RWPE2 (cell line): ENCODE measurements around the gene MSH2.
A peak's percentile ranks its signal among the peaks of the same experiment; 100 is the strongest.
"Not testable (repeated sequence)": the region's sequence is repeated elsewhere in the genome, so short reads cannot be mapped to it uniquely, and the experiment has no call there.

Experiments used
- ATAC-seq: fragments of 200-7000 bp; cut with Tn5 transposase; 3 replicates; pipeline ENCODE4 v1.9.1; 2021; ENCODE audit warnings: low read depth
- DNase-seq: peaks from one replicate; pipeline ENCODE4 v3.0.0-alpha.2; 2020; ENCODE audit warnings: low spot score
- H3K27ac ChIP-seq: fragments of 450-650 bp; 2 replicates; pipeline ENCODE4 v1.5.1; 2017; ENCODE audit warnings: mild to moderate bottlenecking; ENCODE audit not compliant: poor library complexity, severe bottlenecking
- H3K27me3 ChIP-seq: fragments of 250-450 bp; sonication (Bioruptor Pico); 2 replicates; pipeline ENCODE4 v1.5.1; 2021; ENCODE audit warnings: mild to moderate bottlenecking, moderate library complexity; ENCODE audit not compliant: insufficient read depth, poor library complexity, severe bottlenecking
- H3K36me3 ChIP-seq: fragments of 250-450 bp; sonication (Bioruptor Pico); 2 replicates; pipeline ENCODE4 v1.5.1; 2020; ENCODE audit warnings: low read depth, mild to moderate bottlenecking, moderate library complexity
- H3K4me1 ChIP-seq: fragments of 250-450 bp; sonication (Bioruptor Pico); 2 replicates; pipeline ENCODE4 v1.5.1; 2021; ENCODE audit warnings: mild to moderate bottlenecking, moderate library complexity; ENCODE audit not compliant: insufficient read depth, poor library complexity, severe bottlenecking
- H3K4me3 ChIP-seq: fragments of 250-450 bp; sonication (Bioruptor Pico); 2 replicates; pipeline ENCODE4 v1.5.1; 2021; ENCODE audit warnings: mild to moderate bottlenecking, moderate library complexity; ENCODE audit not compliant: severe bottlenecking
- H3K9me3 ChIP-seq: fragments of 250-450 bp; sonication (Bioruptor Pico); 2 replicates; pipeline ENCODE4 v1.5.1; 2021; ENCODE audit warnings: mild to moderate bottlenecking, moderate library complexity; ENCODE audit not compliant: severe bottlenecking
- TF ChIP-seq, protein P1 (sequence below): fragments of 450-650 bp; IDR thresholded peaks from one replicate; pipeline ENCODE4 v1.5.1; 2017; ENCODE audit warnings: mild to moderate bottlenecking, moderate library complexity; ENCODE audit not compliant: poor library complexity, severe bottlenecking

The MSH2 gene

GRCh38 chr2:47359375-47359868 lies 43.5 kb upstream of the MSH2 start:
- H3K36me3 ChIP-seq = no peaks in the 10 kb centered on the region
- peaks cover 17% of the 10 kb centered on the region for H3K4me1 ChIP-seq
- TF ChIP-seq, protein P1, sequence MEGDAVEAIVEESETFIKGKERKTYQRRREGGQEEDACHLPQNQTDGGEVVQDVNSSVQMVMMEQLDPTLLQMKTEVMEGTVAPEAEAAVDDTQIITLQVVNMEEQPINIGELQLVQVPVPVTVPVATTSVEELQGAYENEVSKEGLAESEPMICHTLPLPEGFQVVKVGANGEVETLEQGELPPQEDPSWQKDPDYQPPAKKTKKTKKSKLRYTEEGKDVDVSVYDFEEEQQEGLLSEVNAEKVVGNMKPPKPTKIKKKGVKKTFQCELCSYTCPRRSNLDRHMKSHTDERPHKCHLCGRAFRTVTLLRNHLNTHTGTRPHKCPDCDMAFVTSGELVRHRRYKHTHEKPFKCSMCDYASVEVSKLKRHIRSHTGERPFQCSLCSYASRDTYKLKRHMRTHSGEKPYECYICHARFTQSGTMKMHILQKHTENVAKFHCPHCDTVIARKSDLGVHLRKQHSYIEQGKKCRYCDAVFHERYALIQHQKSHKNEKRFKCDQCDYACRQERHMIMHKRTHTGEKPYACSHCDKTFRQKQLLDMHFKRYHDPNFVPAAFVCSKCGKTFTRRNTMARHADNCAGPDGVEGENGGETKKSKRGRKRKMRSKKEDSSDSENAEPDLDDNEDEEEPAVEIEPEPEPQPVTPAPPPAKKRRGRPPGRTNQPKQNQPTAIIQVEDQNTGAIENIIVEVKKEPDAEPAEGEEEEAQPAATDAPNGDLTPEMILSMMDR = no peak
- H3K9me3 ChIP-seq = no peaks in the 10 kb centered on the region
- H3K4me3 ChIP-seq = no peak overlapping the region
- no peak overlapping the region for H3K27ac ChIP-seq
- ATAC-seq = no peak
- no peaks in the 10 kb centered on the region for H3K27me3 ChIP-seq
- no peak for DNase-seq

GRCh38 chr2:47360283-47360682 lies 42.7 kb upstream of the MSH2 start:
- no peaks in the 10 kb centered on the region for H3K27me3 ChIP-seq
- H3K27ac ChIP-seq = no peak overlapping the region
- H3K36me3 ChIP-seq = no peaks in the 10 kb centered on the region
- no peaks in the 10 kb centered on the region for H3K9me3 ChIP-seq
- peaks cover 8% of the 10 kb centered on the region for H3K4me1 ChIP-seq
- ATAC-seq = no peak
- DNase-seq = no peak
- TF ChIP-seq, protein P1 = no peak
- no peak overlapping the region for H3K4me3 ChIP-seq

GRCh38 chr2:47360927-47361326 lies 42.0 kb upstream of the MSH2 start:
- Histone ChIP-seq H3K9me3 (no peaks in the 10 kb centered on the region), H3K27me3 (no peaks in the 10 kb centered on the region), H3K36me3 (no peaks in the 10 kb centered on the region), H3K4me3 (no peak overlapping the region), H3K27ac (no peak overlapping the region), H3K4me1 (peaks cover 5% of the 10 kb centered on the region)
- DNase-seq (no peak), ATAC-seq (peak; percentile 93)
- TF ChIP-seq, protein P1 = no peak

- H3K27ac ChIP-seq, H3K36me3 ChIP-seq, H3K9me3 ChIP-seq, H3K27me3 ChIP-seq, ATAC-seq, H3K4me3 ChIP-seq, H3K4me1 ChIP-seq, DNase-seq: not testable (repeated sequence)
Measured at GRCh38 chr2:47361505-47362229, 41.3 kb upstream of the MSH2 start.

GRCh38 chr2:47373747-47374146 lies 29.2 kb upstream of the MSH2 start:
- DNase-seq (no peak), ATAC-seq (no peak)

More at GRCh38 chr2:47373747-47374146, 29.2 kb upstream of the MSH2 start:
- TF ChIP-seq, protein P1 = peak; percentile 18
- H3K27me3 ChIP-seq = no peaks in the 10 kb centered on the region
- H3K36me3 ChIP-seq = peaks cover 57% of the 10 kb centered on the region
- H3K4me3 ChIP-seq = no peak overlapping the region
- peaks cover 5% of the 10 kb centered on the region for H3K4me1 ChIP-seq
- no peaks in the 10 kb centered on the region for H3K9me3 ChIP-seq
- no peak overlapping the region for H3K27ac ChIP-seq
